HG03342 (cell line): ENCODE data around the gene TMEM17.

Source experiments
- ATAC-seq: cut with Tn5 transposase; IDR thresholded peaks from one replicate; pipeline ENCODE4 v1.9.1; 2021; ENCODE audit warnings: mild to moderate bottlenecking, moderate library complexity; ENCODE audit not compliant: unreplicated experiment

Gene TMEM17

GRCh38 chr2:62512384-62512783 lies 6.4 kb upstream of the TMEM17 start:
- ATAC-seq: no peak

DNA sequence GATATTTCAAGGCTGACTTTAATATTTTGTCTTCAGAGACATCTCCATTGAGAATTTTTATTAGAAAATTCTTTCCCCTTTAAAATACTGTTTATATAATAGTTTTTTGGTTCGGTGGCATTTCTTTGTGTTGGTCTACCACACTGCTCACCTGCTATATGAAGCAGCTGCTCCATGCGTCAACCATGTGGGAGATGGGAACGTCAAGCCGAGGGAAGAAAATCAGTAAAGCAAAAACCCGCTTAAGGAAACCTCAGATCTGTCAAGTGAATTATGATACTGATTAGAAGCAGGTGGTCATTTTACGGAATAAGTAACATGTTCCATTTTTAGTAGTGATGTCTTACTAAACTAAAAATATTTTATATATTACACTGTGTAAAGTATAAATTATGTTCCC lies 5.6 kb upstream of the TMEM17 start:
- no peak for ATAC-seq

DNA sequence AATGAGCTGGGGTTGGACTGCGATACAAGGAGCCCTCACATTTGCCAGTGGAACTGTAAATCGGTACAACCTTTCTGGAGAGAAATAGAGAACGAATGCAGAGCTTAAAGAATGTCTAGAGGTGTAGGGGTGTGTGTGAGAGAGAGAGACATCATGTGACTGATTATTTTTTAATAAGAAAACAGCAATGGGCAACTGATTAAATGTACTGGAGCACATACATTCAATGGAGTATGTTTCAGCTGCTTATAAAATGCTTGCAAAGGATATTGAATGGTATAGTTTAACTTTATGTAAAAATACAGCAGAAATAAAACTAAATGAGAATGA lies 391 bp upstream of the TMEM17 start:
- ATAC-seq: peak; percentile 26

DNA sequence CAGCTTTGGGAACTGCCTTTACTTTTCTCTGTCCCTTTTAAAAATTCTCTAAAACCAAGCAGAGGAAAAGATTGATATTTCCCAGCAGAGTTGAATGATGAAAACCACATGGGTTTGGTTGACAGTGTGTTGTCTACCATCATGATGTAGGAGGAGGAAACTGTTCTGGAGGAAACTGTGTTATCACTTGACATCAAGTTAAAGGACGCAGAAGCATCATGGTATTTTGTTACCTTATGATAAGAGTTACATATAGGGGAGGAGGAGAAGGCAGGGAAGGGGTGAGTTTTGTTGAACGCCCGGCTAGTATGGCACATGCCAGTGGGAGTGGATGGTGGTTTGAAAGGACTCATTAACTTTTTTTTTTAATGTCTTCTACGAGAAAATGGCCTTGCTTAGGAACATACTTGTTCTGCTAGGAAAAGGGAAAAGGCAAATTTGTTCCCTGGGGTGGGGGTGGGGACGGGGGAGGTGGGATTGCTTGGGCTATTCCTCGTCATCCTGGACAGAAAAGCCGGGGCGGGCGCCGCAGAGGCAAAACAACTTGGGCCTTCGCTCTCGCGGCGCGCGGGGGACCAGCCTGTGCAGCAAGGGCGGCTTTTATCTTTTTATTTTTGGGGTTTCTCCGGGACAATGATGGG lies 766 bp downstream of the TMEM17 start:
- ATAC-seq: no peak

GRCh38 chr2:62504657-62505056 lies 1.3 kb downstream of the TMEM17 start:
- no peak for ATAC-seq

DNA sequence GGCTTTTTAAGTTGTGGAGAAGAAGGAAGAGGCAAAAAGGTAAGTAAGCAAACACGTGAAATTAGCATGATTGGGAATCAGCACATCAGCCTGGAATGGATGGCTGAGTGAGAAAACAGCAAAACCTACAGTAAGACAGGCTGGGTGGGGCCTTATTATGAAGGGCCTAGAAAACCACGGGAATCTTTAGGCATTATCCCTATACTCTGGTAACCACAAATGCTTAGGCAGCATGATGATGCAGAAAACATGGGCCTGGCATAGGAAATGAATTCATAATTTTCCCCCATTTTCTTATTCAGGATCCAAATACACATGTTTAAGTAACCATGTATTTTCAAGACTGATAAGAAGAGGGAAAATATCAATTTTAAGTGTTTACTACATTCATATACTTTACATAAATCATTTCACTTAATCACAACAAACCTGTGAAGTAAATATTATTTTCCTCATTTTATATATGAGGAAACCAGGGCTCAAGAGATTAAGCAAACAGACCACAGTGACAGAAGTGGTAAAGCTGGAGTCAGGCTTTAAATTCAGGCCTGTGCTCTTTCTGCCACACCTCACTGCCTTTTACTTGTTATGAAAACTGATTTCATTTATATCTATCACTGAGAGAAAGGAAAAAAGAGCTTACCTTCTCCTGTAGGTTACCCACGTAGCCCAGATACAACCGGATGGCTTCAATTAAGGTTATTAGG lies 4.0 kb downstream of the TMEM17 start:
- no peak for ATAC-seq

- ATAC-seq: no peak
Measured at GRCh38 chr2:62501069-62501468, 4.9 kb downstream of the TMEM17 start.

DNA sequence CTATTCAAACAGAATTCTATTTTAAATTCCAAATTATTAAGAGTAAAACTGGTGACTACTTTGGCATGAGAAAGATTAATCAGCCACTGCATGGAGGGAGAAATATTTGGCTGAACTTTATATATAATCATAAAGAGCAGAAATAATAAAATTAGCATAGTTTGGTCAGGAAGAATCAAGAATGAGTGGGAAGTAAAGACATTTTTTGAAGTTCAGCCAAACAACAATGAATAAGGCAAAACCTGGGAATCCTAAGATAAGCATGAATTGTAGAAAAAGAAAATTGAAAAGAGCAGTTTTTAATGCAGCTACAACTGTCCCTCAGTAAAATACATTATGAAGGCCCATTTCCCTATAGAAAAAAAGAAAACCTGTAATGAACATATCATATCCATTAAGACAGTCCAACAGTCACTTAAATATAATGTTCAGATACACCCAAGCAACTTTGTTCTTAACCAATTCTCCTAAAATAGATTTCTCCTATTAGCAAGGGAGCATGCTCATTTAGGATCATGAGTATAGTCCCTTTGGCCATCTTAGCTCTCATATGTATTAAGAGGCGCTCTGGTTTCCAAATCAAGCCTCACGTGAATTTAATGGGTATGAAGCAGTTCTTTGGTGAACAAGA lies 6.5 kb downstream of the TMEM17 start:
- ATAC-seq: no peak

- ATAC-seq: no peak
Measured at GRCh38 chr2:62498739-62499138, 7.3 kb downstream of the TMEM17 start.

- no peak for ATAC-seq
Measured at GRCh38 chr2:62495761-62496160, 10.2 kb downstream of the TMEM17 start.

DNA sequence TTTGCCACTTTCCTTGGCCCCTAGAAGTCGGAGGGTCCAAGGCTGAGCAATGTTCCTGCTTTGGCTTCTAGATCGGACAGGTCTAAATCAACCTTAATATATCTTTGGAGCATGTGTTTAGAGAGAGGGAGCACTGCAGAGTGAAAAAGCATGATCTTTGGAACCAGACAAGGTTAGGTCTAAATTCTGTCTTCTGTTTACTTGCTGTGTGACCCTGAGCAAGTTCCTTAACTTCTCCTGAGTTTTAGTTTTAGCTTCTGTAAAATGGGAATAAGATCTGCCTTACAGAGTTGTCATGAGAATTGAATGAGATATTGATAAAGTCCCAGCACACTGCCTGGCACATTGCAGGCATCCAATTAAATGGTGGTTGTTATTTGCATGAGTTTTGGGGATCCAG lies 13.9 kb downstream of the TMEM17 start:
- ATAC-seq: no peak

GRCh38 chr2:62489702-62490101 lies 16.3 kb downstream of the TMEM17 start:
- ATAC-seq: no peak

GRCh38 chr2:62489162-62489561 lies 16.8 kb downstream of the TMEM17 start:
- no peak for ATAC-seq

- no peak for ATAC-seq
Measured at GRCh38 chr2:62486439-62486765, 19.6 kb downstream of the TMEM17 start.

- ATAC-seq: no peak
Measured at GRCh38 chr2:62485761-62486438, 20.1 kb downstream of the TMEM17 start.

GRCh38 chr2:62482558-62483352 lies 23.2 kb downstream of the TMEM17 start:
- ATAC-seq: no peak

DNA sequence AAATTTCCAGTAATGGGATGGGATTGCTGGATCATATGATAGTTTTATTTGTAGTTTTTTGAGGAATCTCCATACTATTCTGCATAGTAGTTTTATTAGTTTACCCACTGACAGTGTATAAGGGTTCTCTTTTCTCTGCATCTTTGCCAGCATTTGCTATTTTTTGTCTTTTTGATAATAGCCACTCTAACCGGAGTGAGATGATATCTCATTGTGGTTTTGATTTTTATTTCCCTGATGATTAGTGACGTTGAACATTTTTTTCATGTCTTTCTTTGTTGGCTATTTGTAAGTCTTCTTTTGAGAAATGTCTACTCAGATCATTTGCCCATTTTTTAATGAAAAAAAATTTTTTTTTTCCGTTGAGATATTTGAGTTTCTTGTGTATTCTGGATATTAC lies 26.1 kb downstream of the TMEM17 start:
- no peak for ATAC-seq

DNA sequence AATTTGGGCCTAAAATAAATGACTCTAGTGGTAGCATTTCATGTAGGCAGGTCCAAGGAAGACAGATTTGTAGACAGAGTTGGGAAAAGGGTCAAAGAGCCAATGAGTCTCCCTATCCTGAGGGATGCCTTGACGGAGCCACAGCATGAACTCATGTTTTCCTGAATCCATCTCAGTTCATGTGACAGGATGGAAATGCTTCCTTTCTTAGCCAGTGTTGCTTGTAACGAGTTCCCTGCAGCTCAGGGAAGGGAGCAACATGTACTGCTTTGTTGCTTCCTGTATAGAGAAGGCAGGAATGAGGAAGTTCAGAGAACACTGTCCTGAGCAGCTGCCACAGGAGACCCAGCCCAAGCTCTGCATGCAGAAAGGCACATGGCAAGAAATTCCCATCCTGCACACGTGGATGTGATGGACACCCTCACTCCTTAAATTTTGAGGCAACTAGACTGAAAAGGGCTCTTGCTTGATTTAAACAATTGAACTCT lies 27.9 kb downstream of the TMEM17 start:
- no peak for ATAC-seq

- ATAC-seq: no peak
Measured at GRCh38 chr2:62477573-62477972, 28.4 kb downstream of the TMEM17 start.

DNA sequence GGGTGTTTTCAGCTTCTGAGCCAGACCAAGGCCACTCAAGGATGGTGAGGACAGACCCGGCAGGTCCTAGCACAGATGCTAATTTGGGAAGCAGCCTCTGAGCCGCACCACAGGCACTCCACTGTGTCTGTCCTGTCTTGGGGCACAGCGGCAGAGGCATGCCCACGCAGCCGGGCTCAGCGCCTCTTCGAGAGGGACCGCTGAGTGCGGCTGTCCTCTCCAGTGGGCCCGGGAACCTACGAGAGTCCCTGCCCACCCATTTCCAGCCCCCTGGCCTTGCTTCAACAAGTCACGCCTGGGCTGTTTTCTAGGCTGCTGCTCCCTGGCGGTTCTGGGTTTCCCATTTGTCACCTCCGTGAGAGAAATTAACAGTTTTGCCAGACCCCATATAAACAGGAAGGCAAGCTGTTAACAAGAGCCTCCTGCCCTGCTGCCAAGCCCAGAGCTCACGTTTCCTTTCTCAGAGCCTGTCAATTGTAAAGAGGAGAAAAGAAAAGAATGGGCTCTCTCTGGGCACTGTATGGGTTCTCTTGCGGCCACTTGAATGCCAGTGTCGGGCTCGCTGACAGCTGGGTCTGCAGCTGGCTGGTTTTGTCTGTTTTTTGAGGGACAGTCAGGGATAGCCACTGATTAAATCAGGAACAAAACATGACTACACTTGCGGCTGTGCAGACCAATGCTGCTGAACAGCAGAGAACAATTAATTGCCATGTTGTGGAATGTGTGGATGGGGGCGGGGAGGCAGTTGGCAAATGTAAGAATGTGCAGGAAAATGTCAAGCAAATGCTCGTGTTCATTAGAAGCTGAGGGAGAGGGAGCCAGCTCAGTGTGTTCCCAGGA lies 30.6 kb downstream of the TMEM17 start:
- no peak for ATAC-seq
